Measurements from ENCODE around the gene PRDM16. TPM values are rescaled to one million over a fixed set of nuclear protein-coding genes. Genes with fewer than 3 reads are reported as not detected.
A peak's percentile ranks its signal among the peaks of the same experiment; 100 is the strongest.

The PRDM16 gene
- total and polyA plus RNA-seq, 2 of the 8 experiments (the other 6 are each of a cell fraction or from before 2014, with no cell fraction given) = 0.39 to 0.43 TPM

GRCh38 chr1:3469104-3469848 is 400.3 kb downstream of the PRDM16 start:
- H4K20me1 ChIP-seq (replicated peaks in 1 of 2; ENCODE audit: control insufficient read depth in 1 of 2, insufficient read depth in 2 of 2, low read length in 2 of 2) = peaks cover 0 to 10% of the 10 kb centered on the region in 2 experiments
- H3K4ac ChIP-seq (replicated peaks; ENCODE audit: insufficient read length, low read depth, low read length) = no peak overlapping the region
- no peak overlapping the region for H3K4me2 ChIP-seq (ENCODE audit: insufficient read depth in 1 of 2, low read depth in 2 of 2, low read length in 2 of 2)
- ChIA-PET POLR2A (ENCODE audit: partially characterized antibody) (interaction anchor here (0.6 to 1.4 kb wide), 2 partner anchors 11 to 157 kb away, joined by 3 read pairs; no protein-coding TSS in a partner anchor), CTCF (ENCODE audit: partially characterized antibody) (interaction anchor here (1.0 to 3.7 kb wide), 3 partner anchors 14 to 122 kb away, joined by 3 to 12 read pairs (median 5); no protein-coding TSS in a partner anchor)
- H3K79me1 ChIP-seq (ENCODE audit: low read depth, low read length) = no peaks in the 10 kb centered on the region; the same call in 1 of the 2 replicates
- peaks cover 5% of the 10 kb centered on the region; the same call in 1 of the 2 replicates for H3K23me2 ChIP-seq (ENCODE audit: low read depth, low read length)
- H2BK120ac ChIP-seq (replicated peaks; ENCODE audit: low read depth, low read length) = no peak overlapping the region
- H2BK20ac ChIP-seq (ENCODE audit: low read length) = no peak overlapping the region
- no peak for DNase-seq (ENCODE audit: low read depth in 1 of 2, low spot score in 2 of 2)
- H3K79me2 ChIP-seq (ENCODE audit: control insufficient read depth in 1 of 2, insufficient read depth in 2 of 2, low read length in 2 of 2) = no peaks in the 10 kb centered on the region
- no peak overlapping the region for H3K27ac ChIP-seq (ENCODE audit: low read depth, low read length)
- no peak for FAIRE-seq
- peak overlapping the region; percentile 9; the same call in 1 of the 2 replicates for H2BK5ac ChIP-seq (ENCODE audit: low read depth, low read length)
- H2BK12ac ChIP-seq (ENCODE audit: low read depth, low read length) = no peak overlapping the region
- no peak overlapping the region for H3K56ac ChIP-seq (replicated peaks; ENCODE audit: insufficient read length, low read depth, low read length)
- WGBS, 2 experiments (ENCODE audit: extremely low coverage in 1 of 2, insufficient coverage in 1 of 2, insufficient read length in 1 of 2, insufficient replicate concordance in 2 of 2, low coverage in 1 of 2, low lambda C conversion rate in 2 of 2, missing lambda C conversion rate in 1 of 2) = 94% methylated on average over 29 of the region's 31 CpGs; no CpG with 5 or more reads in 1 of the 2 experiments
- H3K9ac ChIP-seq (replicated peaks in 1 of 4; ENCODE audit: extremely low read depth in 1 of 4, low read depth in 3 of 4, low read length in 3 of 4) = no peak overlapping the region
- no peak overlapping the region for H2AK5ac ChIP-seq (ENCODE audit: low read depth, low read length)
- H4K91ac ChIP-seq (replicated peaks; ENCODE audit: insufficient read length, low read length) = no peak overlapping the region
- H3K9me3 ChIP-seq (ENCODE audit: insufficient read depth in 2 of 2, low read depth in 1 of 2, low read length in 1 of 2) = no peaks in the 10 kb centered on the region
- H3K4me3 ChIP-seq (ENCODE audit: extremely low read depth in 1 of 4, insufficient read depth in 2 of 4, low read depth in 3 of 4, low read length in 4 of 4) = no peak overlapping the region
- H3K23ac ChIP-seq (ENCODE audit: insufficient read length) = no peak overlapping the region
- H2AFZ ChIP-seq (ENCODE audit: low read length) = no peak overlapping the region
- H4K8ac ChIP-seq (ENCODE audit: extremely low read depth, insufficient read depth, low read length) = no peak overlapping the region
- no peak overlapping the region for H3K18ac ChIP-seq (ENCODE audit: extremely low read depth, low read length)
- H3K4me1 ChIP-seq (replicated peaks in 1 of 4; ENCODE audit: control insufficient read depth in 3 of 4, insufficient read depth in 4 of 4, low read length in 3 of 4) = peaks cover 0 to 22% (median 16%) of the 10 kb centered on the region in 4 experiments; a peak in 6 of 7 replicates
- no peaks in the 10 kb centered on the region for H3K27me3 ChIP-seq (replicated peaks in 1 of 4; ENCODE audit: control insufficient read depth in 3 of 4, extremely low read depth in 1 of 4, insufficient read depth in 3 of 4, low read length in 3 of 4)
- no peak overlapping the region for H2BK15ac ChIP-seq (ENCODE audit: low read length)
- H4K5ac ChIP-seq (ENCODE audit: insufficient read length, low read depth, low read length) = no peak overlapping the region
- H3K14ac ChIP-seq (ENCODE audit: insufficient read length) = no peak overlapping the region
- peaks cover 0 to 14% (median 4%) of the 10 kb centered on the region in 4 experiments; a peak in 5 of 8 replicates for H3K36me3 ChIP-seq (ENCODE audit: control insufficient read depth in 2 of 4, insufficient read depth in 4 of 4, low read length in 3 of 4)
- TF ChIP-seq HDAC6 (IDR thresholded peaks at IDR 0.05; ENCODE audit: low read depth, low read length) (no peak), ATF3 (IDR thresholded peaks at IDR 0.05; ENCODE audit: insufficient read depth, low read depth, low read length) (no peak), RFX5 (IDR thresholded peaks at IDR 0.05; ENCODE audit: borderline replicate concordance, low read depth, low read length) (no peak), RXRA (IDR thresholded peaks at IDR 0.05; ENCODE audit: insufficient read depth, low read depth, low read length) (no peak), POU5F1 (IDR thresholded peaks at IDR 0.05; ENCODE audit: low read depth, low read length) (no peak), KDM4A (IDR thresholded peaks at IDR 0.05; ENCODE audit: low read depth, low read length, severe bottlenecking) (no peak), POLR2AphosphoS5 (IDR thresholded peaks at IDR 0.05; ENCODE audit: low read depth, low read length) (no peak), RAD21 (IDR thresholded peaks at IDR 0.05 in 1 of 2, conservative IDR thresholded peaks at IDR 0.05 in 1 of 2; ENCODE audit: low read depth in 2 of 2, low read length in 2 of 2) (no peak), JUN (IDR thresholded peaks at IDR 0.05; ENCODE audit: low read depth, low read length) (no peak), CREB1 (IDR thresholded peaks at IDR 0.05) (no peak), SIRT6 (IDR thresholded peaks at IDR 0.05; ENCODE audit: low read length) (no peak)

All from H1 (cell line).